Lung (tissue), 12 donors: Measurements from ENCODE around the gene CLDN15. TPM values are rescaled to one million over a fixed set of nuclear protein-coding genes. Genes with fewer than 3 reads are reported as not detected.
"Not testable (repeated sequence)": the region's sequence is repeated elsewhere in the genome, so short reads cannot be mapped to it uniquely, and the experiment has no call there.

Experiments
- ATAC-seq: fragments of 200-7000 bp; cut with Tn5 transposase; one replicate; pipeline ENCODE4 v1.9.1; 2020; ENCODE audit warnings: moderate number of reproducible peaks; ENCODE audit not compliant: insufficient read depth, low FRiP score
- DNase-seq, 3 donors: peaks; one replicate each; pipeline ENCODE4 v3.0.0-alpha.2; 2013 to 2017
- H3K27ac ChIP-seq, 2 donors: one replicate each; pipeline ENCODE4 v1.5.1; 2013; ENCODE audit warnings: mild to moderate bottlenecking in 2 of 2, moderate library complexity in 2 of 2, control low read depth in 1 of 2, inconsistent platforms in 1 of 2, low read depth in 1 of 2, low read length in 1 of 2
- H3K27me3 ChIP-seq, 3 donors: one replicate each; pipeline ENCODE4 v1.5.1; 2013; ENCODE audit warnings: low read length in 2 of 3; ENCODE audit not compliant: control insufficient read depth in 3 of 3, insufficient read depth in 3 of 3
- H3K36me3 ChIP-seq, 4 donors: one replicate each; pipeline ENCODE4 v1.5.1; 2013; ENCODE audit warnings: low read length in 4 of 4, mild to moderate bottlenecking in 1 of 4, moderate library complexity in 1 of 4; ENCODE audit not compliant: control insufficient read depth in 4 of 4, insufficient read depth in 4 of 4
- H3K4me1 ChIP-seq, 5 donors: one replicate each; pipeline ENCODE4 v1.5.1; 2013; ENCODE audit warnings: low read length in 5 of 5, mild to moderate bottlenecking in 2 of 5, moderate library complexity in 1 of 5; ENCODE audit not compliant: control insufficient read depth in 5 of 5, insufficient read depth in 5 of 5
- H3K4me3 ChIP-seq: one replicate; pipeline ENCODE4 v1.5.1; 2013; ENCODE audit warnings: mild to moderate bottlenecking, control low read depth, moderate library complexity
- H3K9ac ChIP-seq, 2 donors: one replicate each; pipeline ENCODE4 v1.5.1; 2013; ENCODE audit warnings: low read length in 2 of 2, control low read depth in 1 of 2; ENCODE audit not compliant: insufficient read depth in 1 of 2
- H3K9me3 ChIP-seq, 4 donors: one replicate each; pipeline ENCODE4 v1.5.1; 2013; ENCODE audit warnings: low read length in 3 of 4, mild to moderate bottlenecking in 1 of 4, moderate library complexity in 1 of 4; ENCODE audit not compliant: control insufficient read depth in 4 of 4, insufficient read depth in 3 of 4
- CTCF ChIP-seq: IDR thresholded peaks from 2 replicates; pipeline ENCODE4 v1.5.1; 2012; ENCODE audit warnings: mild to moderate bottlenecking; ENCODE audit errors: control extremely low read depth, extremely low read depth
- WGBS, 2 donors: extraction: QIAGEN DNeasy Blood & Tissue Kit; methylation state at CpG; one replicate each; pipeline ENCODE4 v1.1.7; 2013; 5-methylcytosine and 5-hydroxymethylcytosine counted together
- polyA plus RNA-seq, 2 donors: library from polyadenylated mRNA; stranded (reverse); fragments of 200-250 nt; gene quantifications; one replicate each; pipeline ENCODE4 v1.2.1, GENCODE V29; 2013
- total RNA-seq, 2 donors: library from RNA; depleted of rRNA in 1 of 2; stranded (reverse); fragments of >200 nt in 1 of 2; gene quantifications; one replicate each; pipeline ENCODE4 v1.2.1, GENCODE V29; 2014 to 2021
- donor health status: control.
- donor health status: control.
- donor health status: Bipolar disorder and iron deficiency.
- donor health status: healthy.
- donor health status: DM: yes; HTN: yes; CAD: no.

Gene CLDN15
- total and polyA plus RNA-seq, 4 donors: 5.2 to 8.0 (median 6.6) TPM

GRCh38 chr7:101271021-101271420, 33.4 kb upstream of the CLDN15 start:
- DNase-seq: no peak
- 72 to 75% methylated on average over 5 of the region's 5 CpGs for WGBS, 2 donors
- Histone ChIP-seq H3K9ac (no peak overlapping the region), H3K9me3 (no peaks in the 10 kb centered on the region), H3K36me3 (no peaks in the 10 kb centered on the region), H3K27ac (no peak overlapping the region), H3K4me3 (no peak overlapping the region), H3K27me3 (no peaks in the 10 kb centered on the region), H3K4me1 (no peaks in the 10 kb centered on the region)
- ATAC-seq: no peak
- TF ChIP-seq CTCF: no peak

GRCh38 chr7:101269664-101270063, 32.1 kb upstream of the CLDN15 start:
- no peaks in the 10 kb centered on the region for H3K4me1 ChIP-seq
- DNase-seq (no peak), ATAC-seq (no peak)
- no peak overlapping the region for H3K27ac ChIP-seq
- no peaks in the 10 kb centered on the region for H3K36me3 ChIP-seq
- no peak for TF ChIP-seq CTCF
- no peak overlapping the region for H3K4me3 ChIP-seq
- H3K9me3 ChIP-seq: no peaks in the 10 kb centered on the region
- H3K9ac ChIP-seq: no peak overlapping the region
- WGBS, 2 donors: 86 to 89% methylated on average over 21 of the region's 21 CpGs
- H3K27me3 ChIP-seq: no peaks in the 10 kb centered on the region

- no peak overlapping the region for H3K9ac ChIP-seq
- 65 to 69% methylated on average over 17 of the region's 17 CpGs for WGBS, 2 donors
- DNase-seq (no peak), ATAC-seq (no peak)
- H3K9me3 ChIP-seq: no peaks in the 10 kb centered on the region
- TF ChIP-seq CTCF: no peak
- no peaks in the 10 kb centered on the region for H3K36me3 ChIP-seq
- H3K4me3 ChIP-seq: no peak overlapping the region
- H3K4me1 ChIP-seq: no peaks in the 10 kb centered on the region
- H3K27ac ChIP-seq: no peak overlapping the region
- no peaks in the 10 kb centered on the region for H3K27me3 ChIP-seq
These were observed 28.3 kb upstream of the CLDN15 start for GRCh38 chr7:101265622-101266516.

GRCh38 chr7:101264102-101264706, 26.6 kb upstream of the CLDN15 start:
- H3K27ac ChIP-seq, DNase-seq, H3K4me1 ChIP-seq, H3K36me3 ChIP-seq, H3K9me3 ChIP-seq, ATAC-seq, H3K9ac ChIP-seq, H3K4me3 ChIP-seq, H3K27me3 ChIP-seq: not testable (repeated sequence)
- 50 to 71% methylated on average over 6 of the region's 6 CpGs for WGBS, 2 donors
